NCI-H446 treated with DMSO at 0.1 percent for 48 hours (cell line): ENCODE measurements around the gene LDLRAD1.
"Not testable (repeated sequence)": the region's sequence is repeated elsewhere in the genome, so short reads cannot be mapped to it uniquely, and the experiment has no call there.

Source experiments
- DNase-seq: peaks from one replicate; lab custom pipeline; 2025; lab: John Stamatoyannopoulos, UW

LDLRAD1 gene

DNA sequence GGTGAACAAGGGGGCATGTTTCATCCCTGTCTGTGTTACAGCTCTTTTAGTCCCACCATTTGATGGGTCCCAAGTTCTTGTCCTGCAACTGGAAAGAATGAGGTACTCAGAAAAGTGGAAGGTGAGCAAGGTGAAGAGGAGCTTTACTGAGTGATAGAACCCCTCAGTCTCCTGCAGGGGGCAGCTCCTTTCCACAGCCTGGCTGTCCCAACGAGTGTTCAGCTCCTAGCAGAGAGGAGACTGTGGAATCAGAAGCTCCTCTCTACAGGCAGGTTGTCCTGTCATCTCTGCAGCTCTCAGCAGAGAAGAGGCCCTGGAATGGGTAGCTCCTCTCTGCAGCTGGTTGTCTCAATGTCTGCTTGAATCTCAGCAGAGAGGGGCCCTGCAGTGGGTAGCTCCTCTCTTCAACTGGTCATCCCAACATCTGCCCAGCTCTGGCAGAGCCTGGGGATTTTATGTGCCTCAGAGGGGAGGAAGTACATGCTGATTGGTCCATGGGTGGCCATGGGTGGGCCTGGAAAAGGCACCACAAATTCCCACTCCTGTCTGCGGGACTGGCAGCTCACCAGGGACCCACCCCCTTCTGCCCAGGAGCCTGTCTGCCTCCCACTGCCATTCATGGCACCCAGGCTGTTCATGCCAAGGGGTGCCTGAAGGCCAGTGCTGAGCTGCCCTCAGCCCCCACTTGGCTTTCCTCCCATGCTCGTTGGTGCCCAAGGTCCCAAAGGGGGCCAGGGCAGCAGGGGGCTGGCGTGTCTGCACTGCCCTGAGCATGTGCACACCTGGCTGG is 25.7 kb downstream of the LDLRAD1 start:
- no peak for DNase-seq

DNA sequence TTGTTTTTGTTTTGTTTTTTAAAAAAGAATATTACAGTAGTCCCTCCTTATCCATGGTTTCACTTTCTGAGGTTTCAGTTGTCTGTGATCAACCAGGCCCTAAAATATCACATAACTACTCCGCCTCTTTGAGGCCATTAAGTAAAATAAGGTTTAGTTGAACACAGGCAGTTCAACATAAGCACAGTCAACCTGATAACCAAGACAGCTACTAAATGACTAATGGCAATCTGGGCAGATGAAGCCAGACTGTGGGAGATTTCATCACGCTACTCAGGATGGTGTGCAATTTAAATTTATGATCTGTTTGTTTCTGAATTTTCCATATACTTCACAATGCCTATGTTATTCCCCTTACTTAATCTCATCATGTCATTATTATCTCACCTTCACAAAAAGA is 30.1 kb downstream of the LDLRAD1 start:
- no peak for DNase-seq

DNA sequence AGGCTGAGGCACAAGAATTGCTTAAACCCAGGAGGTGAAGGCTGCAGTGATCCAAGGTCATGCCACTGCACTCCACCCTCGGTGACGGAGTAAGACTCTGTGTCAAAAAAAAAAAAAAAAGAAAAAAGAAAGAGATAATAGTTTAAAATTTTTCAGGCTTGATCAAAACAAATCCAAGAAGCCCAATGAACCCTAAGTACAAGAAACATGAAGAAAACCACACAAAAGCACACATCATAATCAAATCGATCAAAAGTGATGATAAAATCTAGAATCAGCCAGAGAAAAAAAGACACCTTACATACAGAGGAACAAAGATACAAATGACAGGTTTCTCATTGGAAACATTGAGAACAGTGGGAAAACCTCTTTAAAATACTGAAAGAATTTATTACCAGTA is 31.5 kb downstream of the LDLRAD1 start:
- no peak for DNase-seq

GRCh38 chr1:53984726-53985125 is 33.3 kb downstream of the LDLRAD1 start:
- DNase-seq, result no peak

- DNase-seq, result no peak
These were observed 35.3 kb downstream of the LDLRAD1 start for GRCh38 chr1:53982763-53983104.

- no peak for DNase-seq
These were observed 35.8 kb downstream of the LDLRAD1 start for GRCh38 chr1:53982034-53982762.

DNA sequence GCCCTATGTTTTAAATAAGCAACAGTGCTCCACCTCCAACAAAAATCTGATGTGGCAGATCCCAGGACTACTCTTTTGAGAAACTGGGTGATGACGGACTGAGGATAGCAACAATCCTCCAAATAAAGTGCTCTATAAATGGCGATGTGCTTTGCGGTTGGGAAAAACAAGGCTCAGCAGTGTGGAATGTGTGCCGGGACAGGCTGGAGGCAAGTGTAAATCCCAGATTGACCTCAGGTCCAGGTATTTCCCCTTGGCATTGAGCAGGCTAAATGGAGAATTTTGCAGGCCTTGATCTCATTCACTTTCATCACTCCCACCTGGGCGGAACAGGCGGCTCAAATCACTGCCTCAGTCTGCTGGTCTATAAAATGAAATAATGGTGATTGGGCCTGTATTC is 36.8 kb downstream of the LDLRAD1 start:
- DNase-seq, result no peak

DNA sequence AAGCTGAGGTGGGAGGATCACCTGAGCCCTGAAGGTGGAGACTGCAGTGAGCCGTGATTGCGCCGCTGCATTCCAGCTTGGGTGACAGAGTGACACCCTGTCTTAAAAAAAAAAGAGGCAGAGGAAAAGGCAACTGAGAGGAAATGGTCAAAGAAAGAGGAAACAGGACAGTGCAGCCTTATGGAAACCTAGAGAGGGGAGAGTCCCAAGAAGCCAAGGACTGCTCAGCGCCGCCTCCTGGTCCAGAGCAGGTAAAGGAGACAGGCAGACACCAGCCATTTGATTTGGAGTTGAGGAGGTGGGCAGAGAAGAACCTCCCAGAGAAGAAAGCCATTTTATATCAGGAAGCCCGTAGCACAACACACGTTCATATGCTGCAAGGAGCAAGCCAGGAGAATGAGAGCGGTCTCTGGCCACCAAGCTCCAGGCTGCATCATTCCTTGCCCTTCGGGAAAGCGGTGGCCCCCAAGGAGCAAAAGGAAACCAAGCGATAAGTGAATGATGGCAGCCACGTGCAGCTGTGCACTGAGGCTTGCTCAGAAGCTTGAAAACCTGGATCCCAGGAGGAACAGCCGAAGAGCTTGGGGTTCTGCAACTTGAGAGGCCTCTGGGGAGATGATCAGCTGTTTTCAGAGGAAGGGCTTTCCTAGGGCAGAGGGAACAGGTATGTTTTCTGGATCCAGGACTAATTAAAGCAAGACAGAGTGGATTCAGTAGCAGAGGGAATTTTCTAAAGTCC is 38.1 kb downstream of the LDLRAD1 start:
- no peak for DNase-seq

DNA sequence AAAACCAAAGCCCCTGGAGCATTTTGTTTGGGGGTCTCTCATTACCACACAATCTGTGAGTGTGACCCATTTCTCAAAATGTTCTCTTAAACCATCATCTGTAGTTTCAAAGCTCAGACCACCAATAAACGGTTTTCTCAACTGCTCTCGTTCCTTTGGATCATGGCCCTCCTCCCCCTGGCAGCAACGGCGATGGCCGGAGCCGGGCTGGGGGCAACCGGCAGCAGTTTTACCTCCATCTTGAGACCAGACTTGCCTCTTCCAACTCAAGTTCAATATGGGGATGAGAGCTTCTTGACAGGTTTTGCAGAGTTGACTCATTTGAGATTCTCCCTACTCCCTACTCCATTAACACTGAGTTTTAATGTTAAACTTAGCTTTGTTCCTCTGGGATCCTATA is 42.1 kb downstream of the LDLRAD1 start:
- no peak for DNase-seq

DNA sequence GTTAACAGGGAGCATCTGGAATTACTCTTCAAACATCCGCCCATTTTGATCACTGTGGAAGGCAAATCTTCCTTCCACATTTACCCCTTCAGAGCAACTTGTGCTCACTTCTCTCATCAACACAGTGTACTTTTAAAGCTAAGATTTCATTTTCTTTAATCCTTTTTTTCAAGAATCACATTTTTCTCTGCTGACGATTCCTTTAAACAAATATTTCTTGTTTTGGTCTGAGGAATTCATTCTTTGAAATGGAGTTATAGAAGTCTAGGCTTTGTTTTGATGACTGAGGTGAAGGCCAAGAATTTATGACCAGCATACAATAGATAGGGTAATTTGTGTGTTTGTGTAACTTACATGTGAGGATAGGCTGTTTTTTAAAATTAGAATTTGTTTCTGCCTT is 46.3 kb downstream of the LDLRAD1 start:
- no peak for DNase-seq

GRCh38 chr1:53969323-53969722 is 48.7 kb downstream of the LDLRAD1 start:
- not testable (repeated sequence) for DNase-seq

GRCh38 chr1:53968125-53968513 is 49.9 kb downstream of the LDLRAD1 start:
- no peak for DNase-seq

GRCh38 chr1:53967409-53968124 is 50.4 kb downstream of the LDLRAD1 start:
- no peak for DNase-seq

DNA sequence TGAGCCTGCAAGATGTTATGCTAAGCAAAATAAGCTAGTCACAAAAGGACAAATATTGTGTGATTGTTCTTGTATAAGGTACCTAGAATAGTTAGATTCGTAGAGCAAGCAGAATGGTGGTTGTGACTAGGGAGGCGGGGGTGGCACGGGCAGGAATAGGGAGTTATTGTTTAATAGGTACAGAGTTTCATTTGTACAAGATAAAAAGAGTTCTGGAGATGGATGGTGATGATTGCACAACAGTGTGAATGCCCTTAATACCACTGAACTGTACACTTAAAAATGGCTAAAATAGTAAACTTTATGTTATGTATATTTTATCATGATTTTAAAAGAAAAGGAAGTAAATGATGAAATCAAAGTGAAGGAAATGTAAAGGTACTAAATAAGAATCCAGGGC is 51.2 kb downstream of the LDLRAD1 start:
- no peak for DNase-seq

GRCh38 chr1:53964109-53964508 is 53.9 kb downstream of the LDLRAD1 start:
- DNase-seq, result no peak

DNA sequence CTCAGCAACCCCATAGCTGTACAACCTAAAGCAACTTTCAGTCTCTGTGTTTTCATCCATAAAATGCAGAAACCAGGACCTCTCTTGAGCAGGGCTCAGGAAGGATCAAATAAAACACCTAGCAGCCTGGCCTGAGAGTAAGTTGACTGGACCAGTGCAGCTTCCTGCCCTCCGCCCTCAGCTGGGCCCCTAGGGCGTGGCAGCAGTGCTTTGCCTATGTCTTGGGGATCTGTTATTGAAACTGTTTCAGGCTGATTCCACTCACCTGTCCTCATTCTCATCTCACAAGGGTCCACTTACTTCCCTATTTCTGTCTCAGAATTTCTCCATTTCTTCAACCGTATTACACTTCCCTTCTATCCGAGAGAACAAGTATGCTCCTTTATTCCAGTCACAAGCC is 54.5 kb downstream of the LDLRAD1 start:
- DNase-seq, result no peak

DNA sequence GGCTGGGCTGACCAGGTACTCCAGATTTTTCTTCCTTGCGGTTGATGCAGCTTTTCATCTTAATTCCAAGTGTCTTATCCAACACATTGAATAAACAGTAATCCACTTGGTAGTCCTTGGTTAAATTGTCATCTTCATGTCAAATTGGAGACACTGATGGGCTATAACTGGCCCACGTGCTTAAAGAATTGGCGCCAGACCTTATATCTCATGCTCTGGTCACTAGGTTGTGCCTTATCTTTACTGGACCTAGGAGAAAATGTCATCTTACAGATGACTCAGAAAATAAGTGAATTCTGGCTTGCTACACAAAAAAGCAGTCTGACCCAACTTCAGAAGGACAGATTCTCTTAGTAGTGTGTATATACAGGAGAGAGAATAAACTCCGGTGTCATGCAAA is 55.6 kb downstream of the LDLRAD1 start:
- DNase-seq, result no peak

DNA sequence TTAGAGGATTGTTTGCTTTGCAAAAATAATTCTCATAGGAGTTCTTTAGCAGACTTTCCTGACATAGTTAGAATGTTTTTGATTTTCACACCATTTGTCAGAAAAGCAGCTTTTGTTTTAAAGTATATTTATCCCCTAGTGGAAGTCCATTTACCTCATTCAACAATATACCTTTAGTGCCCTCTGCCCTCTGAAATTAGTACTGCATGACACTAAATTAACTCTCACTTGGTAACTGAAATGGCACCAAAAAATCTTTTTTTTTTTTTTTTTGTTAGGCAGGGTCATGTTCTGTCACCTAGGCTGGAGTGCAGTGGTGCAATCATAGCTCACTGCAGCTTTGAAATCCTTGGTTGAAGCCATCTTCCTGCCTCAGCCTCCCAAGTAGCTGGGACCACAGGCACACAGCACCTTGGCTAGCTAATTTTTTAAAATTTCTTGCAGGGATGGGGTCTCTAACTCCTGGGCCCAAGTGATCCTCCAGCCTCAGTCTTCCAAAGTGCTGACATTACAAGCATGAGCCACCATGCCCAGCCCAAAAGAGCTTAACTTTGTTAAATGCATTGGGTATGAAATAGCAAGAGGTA is 58.2 kb downstream of the LDLRAD1 start:
- DNase-seq, result no peak
